HG02885 (cell line): ENCODE measurements around the gene KRTAP15-1.

Source experiments
- ATAC-seq: cut with Tn5 transposase; IDR thresholded peaks from one replicate; pipeline ENCODE4 v1.9.1; 2021; ENCODE audit warnings: mild to moderate bottlenecking; ENCODE audit not compliant: unreplicated experiment, poor library complexity

KRTAP15-1 gene

GRCh38 chr21:30439975-30440374 is at the start of gene KRTAP15-1:
Gene KRTAP15-1, plus strand, starts transcription at chr21:30440275. Its CDS starts 53 bp downstream, at chr21:30440328.
- no peak for ATAC-seq

- no peak for ATAC-seq
These were observed 48.5 kb upstream of the KRTAP15-1 start for GRCh38 chr21:30391492-30392025.

GRCh38 chr21:30395731-30396130 is 44.3 kb upstream of the KRTAP15-1 start, which contains the start of gene KRTAP13-1:
Gene KRTAP13-1, plus strand, starts transcription at chr21:30396031. Its CDS starts 56 bp downstream, at chr21:30396087.
- ATAC-seq = no peak

GRCh38 chr21:30408782-30409494 is 31.1 kb upstream of the KRTAP15-1 start:
- ATAC-seq = no peak

- no peak for ATAC-seq
These were observed 24.1 kb upstream of the KRTAP15-1 start for GRCh38 chr21:30415993-30416392.

GRCh38 chr21:30425826-30426225 is 14.2 kb upstream of the KRTAP15-1 start, which contains the start of gene KRTAP13-3:
Gene KRTAP13-3, minus strand, starts transcription at chr21:30425926. Its CDS starts 14 bp downstream, at chr21:30425912.
- no peak for ATAC-seq

- no peak for ATAC-seq
These were observed 13.3 kb upstream of the KRTAP15-1 start for GRCh38 chr21:30426731-30427130.

- no peak for ATAC-seq
These were observed 9.9 kb upstream of the KRTAP15-1 start, which contains the start of gene KRTAP13-4 for GRCh38 chr21:30430170-30430655. Gene KRTAP13-4, plus strand, starts transcription at chr21:30430220. Its CDS starts 56 bp downstream, at chr21:30430276.

- peak; percentile 69 for ATAC-seq
These were observed 5.9 kb upstream of the KRTAP15-1 start for GRCh38 chr21:30434033-30434631.

- ATAC-seq = no peak
These were observed 3.0 kb upstream of the KRTAP15-1 start for GRCh38 chr21:30437010-30437565.

- no peak for ATAC-seq
These were observed 3.2 kb downstream of the KRTAP15-1 start for GRCh38 chr21:30443226-30443625.

GRCh38 chr21:30444204-30444603 is 4.1 kb downstream of the KRTAP15-1 start:
- ATAC-seq = no peak

- no peak for ATAC-seq
These were observed 7.0 kb downstream of the KRTAP15-1 start for GRCh38 chr21:30447056-30447455.

GRCh38 chr21:30448514-30448913 is 8.4 kb downstream of the KRTAP15-1 start:
- ATAC-seq = no peak

- ATAC-seq = no peak
These were observed 23.6 kb downstream of the KRTAP15-1 start for GRCh38 chr21:30463713-30464112.

GRCh38 chr21:30468900-30469714 is 29.0 kb downstream of the KRTAP15-1 start:
- ATAC-seq = no peak

GRCh38 chr21:30478004-30478403 is 37.9 kb downstream of the KRTAP15-1 start:
- no peak for ATAC-seq

- no peak for ATAC-seq
These were observed 39.2 kb downstream of the KRTAP15-1 start for GRCh38 chr21:30479259-30479658.

GRCh38 chr21:30480145-30480544 is 40.1 kb downstream of the KRTAP15-1 start, which contains the start of gene KRTAP19-1:
Gene KRTAP19-1, minus strand, starts transcription at chr21:30480367. Its CDS starts 50 bp downstream, at chr21:30480317.
- no peak for ATAC-seq

GRCh38 chr21:30482130-30482529 is 42.1 kb downstream of the KRTAP15-1 start:
- no peak for ATAC-seq
